ENCODE measurements around the gene MMS19.
A peak's percentile ranks its signal among the peaks of the same experiment; 100 is the strongest.

Gene MMS19

DNA sequence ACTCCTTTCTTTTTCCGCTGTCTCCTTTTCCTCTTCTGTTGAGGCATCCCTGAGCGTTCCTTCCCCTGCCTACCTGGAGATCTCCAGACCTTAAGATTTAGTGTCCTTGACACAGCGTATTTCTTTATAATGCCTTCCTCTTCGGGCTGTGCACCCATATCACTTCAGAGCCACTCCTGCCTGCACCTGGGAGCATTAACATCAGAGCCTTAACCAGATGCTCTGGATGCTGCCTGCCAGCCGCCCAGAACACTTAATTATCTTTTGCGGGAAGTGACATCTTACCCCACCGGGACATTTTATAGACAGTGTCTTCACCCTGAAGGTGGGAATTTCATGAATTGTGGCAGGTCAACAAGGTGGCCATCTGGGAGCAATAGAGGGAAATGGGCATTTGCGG lies 24.7 kb upstream of the MMS19 start:
- DNase-seq: no peak

DNA sequence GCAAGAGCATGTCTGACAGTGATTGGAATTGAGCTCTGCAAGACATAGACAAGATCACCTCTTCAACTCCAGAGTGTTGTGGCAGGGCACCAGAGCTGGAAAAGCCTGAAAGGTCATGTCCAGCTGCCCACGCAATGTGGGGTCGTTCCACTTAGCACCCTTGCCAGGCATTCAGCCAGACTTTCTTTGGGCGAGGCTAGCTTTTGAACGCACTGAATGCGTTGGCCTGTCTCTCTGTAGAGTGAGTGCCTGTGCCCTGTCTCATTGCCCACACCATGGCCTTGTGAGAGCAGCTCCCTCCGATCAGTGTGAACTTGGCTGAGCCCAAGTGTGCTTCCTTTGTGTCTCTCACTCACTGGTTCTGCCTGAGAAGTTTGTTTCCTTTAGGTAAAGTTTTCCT lies 23.8 kb upstream of the MMS19 start:
- DNase-seq: no peak

DNA sequence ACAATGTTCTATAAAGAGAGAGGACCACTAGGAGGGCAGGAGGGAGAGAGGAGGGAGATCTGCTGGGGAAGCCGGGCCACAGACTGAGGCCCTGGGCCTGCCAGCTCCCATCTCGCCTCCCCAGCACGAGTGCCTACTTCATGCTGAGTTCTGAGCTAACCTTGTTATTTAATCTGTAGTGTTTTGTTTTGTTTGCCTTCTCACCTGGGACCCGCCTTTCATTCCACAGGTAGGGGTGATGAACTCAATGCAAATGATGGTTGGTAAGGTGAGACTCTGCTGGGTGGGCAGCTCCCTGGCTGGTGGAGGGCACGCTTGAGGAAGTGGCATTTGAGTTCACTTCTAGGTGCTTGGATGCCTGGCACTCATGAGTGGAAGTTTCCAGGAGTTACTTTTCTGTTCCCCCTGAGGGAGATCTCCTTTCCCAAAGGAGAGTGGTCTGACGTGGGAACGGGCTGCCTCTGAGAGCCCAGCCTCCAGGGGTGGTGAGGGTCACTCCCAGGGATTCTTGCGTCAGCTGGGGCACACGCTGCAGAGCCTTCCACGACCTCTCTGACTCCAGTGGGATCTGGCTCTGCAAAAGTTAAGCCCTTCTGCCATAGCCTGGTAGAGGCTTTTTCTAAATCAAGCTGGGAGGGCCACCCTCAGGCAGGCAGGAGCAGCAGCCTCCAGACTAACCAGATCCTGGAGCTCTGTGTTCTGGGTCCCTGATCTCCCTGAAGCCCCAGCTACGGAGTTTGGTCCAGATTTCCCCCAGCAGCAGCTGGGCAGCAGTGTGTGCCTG lies 22.9 kb upstream of the MMS19 start:
- DNase-seq: no peak

DNA sequence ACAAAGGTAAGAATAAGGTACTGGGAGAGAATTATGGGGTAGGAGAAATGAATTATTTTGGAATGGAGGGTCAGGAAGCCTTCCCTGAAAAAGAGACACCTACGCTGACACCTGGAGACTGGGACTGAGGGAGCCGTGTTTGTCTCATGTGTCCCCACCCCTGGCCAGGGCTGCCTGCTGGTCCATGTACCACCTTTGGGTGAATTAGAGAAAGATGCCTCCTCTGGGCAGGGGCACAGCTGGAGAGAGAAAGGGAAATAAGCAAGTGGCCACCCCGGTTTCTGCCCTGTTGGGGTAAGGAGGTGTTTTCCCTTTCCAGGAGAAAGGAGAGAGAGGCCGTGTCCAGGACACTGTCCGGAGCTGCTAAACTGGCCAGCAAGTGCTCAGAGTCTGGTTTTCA lies 22.3 kb upstream of the MMS19 start:
- no peak for DNase-seq

DNA sequence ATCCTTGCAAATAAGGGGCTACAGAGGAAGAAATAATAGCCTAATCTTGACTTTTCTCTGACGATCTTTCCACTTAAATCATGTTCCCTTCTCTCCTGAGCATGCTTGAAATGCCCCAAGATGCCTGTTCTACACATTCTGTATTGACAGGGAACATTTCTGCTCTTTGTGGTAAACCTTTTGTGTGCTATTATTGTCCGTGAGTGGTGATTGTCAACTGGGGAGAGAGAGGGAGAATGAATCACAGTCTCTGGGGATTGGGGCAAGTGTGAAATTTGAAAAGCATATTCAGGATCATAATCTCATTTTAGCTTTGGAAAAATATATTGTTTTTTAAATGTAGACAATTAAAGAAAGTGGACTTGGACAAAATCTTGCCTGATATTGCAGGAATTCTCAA lies 21.1 kb upstream of the MMS19 start:
- no peak for DNase-seq

DNA sequence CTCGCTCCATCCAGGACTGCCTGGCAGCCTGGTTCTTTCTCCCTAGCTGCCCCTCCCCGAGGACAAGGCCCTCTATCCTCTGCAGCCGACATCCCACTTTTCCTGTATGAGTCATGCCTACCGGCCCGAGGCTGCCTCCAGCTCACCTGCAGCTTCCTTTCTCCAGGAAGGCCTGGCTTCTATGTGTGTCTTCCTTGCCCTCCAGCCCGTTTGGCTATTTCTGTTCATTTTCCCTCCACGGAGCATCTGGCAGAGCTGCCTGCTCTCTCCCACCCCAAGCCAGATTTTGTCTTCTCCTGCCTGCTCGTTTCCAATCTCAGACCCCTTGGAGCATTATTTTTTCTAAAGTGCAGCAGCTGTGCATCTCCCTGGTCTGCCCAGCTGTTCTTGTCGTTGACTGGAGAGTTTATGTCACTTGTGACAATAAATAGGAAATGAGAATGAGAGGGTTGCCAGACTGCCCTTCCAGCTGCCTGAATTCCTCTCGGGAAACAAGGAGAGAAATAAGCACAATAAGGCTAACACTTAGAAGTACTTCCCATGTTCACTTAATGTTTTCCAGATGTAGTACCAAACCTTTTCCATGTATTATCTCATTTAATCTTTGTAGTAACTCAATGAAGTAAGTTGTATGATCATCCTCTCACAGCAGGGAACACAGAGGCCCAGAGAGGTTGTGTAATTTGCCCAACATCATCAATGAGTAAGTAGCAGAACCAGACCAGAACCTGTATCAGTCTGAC lies 20.2 kb upstream of the MMS19 start:
- peak; percentile 30 for DNase-seq

DNA sequence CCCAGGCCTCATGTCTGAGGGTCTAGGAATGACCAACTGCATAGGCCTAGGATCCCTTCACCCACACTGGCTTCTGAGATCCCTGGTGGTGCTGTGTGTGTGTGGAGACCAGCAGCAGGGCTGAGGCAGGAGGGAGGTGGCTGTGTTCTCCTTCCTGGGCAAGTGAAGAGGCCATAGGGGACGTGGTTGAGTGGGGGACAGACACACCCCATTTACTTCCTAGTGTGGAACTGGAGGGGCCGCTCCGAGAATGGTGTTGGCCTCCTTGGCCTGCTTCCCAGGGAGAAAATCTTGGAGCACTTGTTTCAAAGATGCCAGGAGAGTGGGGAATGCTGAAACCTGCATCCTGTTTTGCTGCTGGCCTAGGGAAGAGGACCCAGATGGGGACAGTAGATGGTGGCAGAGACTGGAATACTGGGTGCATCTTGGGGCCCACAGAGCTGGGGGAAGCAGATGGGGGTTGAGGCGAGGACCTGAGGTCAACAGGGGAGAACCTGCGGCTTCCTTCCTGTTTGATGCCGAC lies 19.6 kb upstream of the MMS19 start:
- peak; percentile 22 for DNase-seq

DNA sequence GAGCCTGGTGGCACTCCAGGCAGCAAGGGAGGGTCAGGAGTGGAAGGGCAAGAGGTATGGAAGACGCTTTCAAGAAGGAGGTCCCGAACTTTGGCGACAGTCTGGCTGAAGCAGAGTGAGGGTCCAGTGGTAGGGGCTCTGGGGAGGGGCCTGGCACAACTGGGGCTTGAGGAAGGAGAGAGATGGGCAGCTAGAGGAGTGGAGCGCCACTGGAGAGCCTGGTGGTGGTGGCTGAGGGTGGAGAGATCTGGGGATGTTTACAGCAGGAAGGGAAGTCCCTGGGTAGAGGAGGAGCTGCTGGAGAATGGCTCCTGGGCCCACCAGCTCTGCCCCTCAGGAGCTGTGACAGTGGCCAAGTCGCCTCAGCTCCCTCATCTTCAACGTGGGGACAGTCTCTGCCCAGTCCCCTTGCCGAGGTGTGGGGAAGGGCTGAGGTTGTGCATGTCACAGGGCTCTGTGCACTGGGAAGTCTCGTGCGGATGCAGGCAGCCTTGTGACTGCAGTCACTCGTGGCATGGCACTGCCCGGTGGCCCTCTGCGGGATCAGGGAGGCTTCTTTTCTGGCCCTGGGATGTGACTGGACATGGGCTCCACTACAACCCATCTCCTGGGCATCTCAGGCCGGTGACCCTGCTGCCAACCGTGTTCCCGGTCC lies 19.0 kb upstream of the MMS19 start:
- no peak for DNase-seq

DNA sequence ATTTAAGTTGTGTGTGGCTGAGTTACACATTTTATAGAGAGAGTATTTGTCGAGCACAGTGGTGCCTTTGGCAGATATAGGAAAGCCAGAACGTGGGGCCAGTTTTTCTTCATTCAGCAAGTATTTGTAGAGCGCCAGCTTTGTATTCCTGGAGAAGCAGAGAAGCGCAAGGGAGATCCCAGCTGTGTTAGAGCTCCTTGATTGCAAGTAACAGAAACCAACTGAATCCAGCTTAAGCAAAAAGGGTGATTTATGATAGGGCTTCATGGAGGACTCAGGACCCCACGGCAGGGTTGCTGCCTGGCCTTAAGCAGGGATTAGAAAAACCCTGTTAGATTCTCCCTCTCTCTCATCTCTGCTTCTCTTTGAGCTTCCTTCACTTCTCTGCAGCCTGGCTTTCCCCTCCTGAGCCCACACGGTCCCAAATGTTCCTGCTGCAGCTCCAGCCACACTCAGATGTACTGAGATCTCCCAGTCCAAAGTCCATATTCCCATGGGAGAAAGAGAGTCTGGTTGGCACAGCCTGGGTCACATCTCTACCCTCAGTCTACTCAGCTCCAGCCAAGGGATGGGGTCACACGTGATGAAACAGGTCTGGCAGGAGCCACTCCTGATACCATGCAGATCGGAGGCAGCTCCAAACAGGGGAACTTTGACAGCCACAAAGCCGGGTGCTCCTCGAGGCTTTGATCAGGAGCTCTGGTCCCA lies 17.2 kb upstream of the MMS19 start:
- DNase-seq: no peak

DNA sequence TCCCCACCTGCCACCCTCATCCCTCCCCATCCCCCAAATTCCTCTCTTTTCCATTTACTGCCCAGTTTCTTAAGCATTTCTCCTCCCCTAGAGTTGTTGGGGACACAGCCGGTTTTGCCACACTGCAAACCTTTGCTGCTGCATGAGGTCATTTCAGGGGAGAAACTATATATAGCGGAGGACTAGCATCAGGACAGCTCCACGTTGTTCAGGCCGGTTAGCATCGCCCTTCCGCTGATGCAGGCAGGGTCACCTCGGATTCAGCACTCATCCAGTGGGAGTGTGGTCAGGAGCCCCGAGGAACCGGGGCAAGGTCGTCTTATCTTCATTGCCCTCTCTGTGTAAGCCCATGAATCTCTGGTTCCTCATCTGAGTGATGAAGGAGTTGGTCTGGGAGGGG lies 16.1 kb upstream of the MMS19 start:
- DNase-seq: no peak

DNA sequence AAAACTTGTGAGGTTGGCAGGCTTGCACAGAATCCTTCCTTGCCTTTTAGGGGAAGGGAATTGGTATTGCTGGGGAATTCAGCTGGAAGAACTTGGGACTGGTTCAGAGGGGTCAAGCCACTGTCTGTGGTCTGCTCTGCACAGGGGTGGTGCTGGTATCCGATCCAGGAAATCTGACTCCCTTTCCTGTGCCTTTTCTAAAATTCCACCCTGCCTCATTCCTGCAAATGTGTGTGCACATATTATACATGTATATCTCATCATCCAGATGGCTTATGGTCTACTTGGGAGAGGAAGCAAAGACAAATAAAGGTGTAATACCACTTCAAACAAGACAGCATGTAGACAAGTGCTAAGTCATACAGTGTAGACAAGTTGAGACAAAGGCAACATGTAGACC lies 14.8 kb upstream of the MMS19 start:
- no peak for DNase-seq

DNA sequence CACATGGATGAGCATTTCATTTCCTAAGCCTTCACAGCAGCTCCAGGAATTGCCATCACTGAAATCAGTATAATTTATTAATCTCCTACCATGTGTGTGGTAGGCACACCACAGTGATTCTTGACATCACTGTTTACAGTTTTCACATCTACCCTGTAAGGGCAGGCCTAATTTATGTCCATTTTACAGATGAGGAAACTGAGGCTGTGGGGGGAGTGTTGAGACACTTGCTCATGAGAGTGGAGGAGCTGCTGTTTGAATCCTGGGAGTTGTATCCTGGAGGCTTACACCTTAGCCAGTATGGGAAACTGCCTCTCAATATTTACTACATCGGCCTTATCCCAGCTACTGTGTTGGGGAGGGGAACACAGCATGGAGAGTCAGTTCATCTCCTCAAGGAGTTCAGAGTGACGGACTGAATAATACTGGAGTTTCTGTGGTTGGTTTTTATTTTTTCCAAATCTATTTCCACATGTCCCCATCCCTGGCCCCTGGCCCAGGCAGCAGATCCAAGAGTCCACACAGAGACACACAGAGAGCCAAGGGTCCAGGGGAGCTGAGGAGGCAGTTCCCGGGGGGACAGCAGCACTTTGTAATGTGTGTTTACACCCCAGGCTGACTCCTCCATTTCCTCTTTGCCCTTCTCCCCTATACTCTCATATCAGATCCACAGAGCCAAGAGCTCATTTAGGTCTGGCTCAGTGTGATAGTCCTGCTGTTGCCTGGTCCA lies 13.7 kb upstream of the MMS19 start:
- no peak for DNase-seq

DNA sequence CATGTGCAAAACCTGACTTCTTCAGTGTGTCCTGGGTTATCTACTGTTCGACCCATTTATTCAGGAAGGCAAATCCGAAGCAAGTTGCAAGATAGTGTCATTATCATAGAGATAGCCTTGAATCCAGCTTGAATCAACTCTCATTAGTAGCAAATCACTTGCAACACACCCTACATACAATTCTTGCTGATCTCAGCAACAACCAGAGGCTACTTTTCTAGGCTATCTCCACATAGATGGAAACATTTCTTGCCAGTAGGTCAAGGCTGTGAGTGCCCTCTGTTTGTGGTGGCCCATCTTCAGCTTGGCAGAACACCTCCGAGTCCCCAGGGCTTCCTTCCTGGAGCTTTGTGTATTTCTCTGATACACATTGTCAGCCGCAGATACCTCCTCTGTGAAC lies 12.5 kb upstream of the MMS19 start:
- no peak for DNase-seq

DNA sequence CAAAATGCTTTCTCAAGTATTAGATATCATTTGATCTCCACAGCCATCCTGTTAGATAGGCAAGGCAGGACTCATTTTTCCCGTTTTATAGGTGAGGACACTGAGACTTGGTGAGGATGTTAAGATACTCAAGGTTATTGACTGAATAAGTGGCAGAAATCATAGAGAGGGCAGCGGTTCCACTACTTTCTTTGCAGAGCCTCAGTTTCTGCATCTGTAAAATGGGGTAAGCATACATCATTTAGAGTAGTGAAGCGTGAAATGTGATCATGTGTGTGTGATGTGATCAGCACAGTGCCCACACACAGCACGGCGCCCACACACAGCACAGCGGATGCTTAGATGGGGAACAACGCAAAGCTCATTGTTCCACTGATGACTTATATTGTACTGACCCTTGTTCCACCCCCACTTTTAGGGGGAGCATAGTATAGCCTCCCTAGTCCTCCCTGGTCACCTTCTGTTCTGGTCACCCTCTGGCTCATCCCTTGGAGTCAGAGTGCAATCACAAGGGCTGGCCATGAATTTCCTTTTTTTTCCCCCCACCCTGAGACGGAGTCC lies 11.0 kb upstream of the MMS19 start:
- DNase-seq: no peak

DNA sequence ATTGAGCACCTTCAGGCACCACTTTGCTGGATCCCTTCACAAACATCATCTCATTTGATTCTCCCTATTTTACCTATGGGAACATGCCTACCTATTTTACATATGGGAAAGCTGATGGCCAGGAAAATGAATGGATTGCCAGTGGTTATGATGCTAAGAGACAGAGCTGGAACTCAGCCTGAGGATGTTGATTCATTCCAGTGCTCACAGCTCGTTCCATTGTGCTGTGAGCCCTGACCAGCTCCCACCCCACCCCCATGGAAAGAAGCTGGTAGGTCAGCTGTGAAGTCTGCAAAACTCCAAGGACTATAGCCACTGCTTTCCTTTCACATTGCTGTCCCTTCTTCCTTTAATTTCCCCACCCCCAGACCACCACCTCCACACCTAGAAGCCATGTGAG lies 10.1 kb upstream of the MMS19 start:
- no peak for DNase-seq

DNA sequence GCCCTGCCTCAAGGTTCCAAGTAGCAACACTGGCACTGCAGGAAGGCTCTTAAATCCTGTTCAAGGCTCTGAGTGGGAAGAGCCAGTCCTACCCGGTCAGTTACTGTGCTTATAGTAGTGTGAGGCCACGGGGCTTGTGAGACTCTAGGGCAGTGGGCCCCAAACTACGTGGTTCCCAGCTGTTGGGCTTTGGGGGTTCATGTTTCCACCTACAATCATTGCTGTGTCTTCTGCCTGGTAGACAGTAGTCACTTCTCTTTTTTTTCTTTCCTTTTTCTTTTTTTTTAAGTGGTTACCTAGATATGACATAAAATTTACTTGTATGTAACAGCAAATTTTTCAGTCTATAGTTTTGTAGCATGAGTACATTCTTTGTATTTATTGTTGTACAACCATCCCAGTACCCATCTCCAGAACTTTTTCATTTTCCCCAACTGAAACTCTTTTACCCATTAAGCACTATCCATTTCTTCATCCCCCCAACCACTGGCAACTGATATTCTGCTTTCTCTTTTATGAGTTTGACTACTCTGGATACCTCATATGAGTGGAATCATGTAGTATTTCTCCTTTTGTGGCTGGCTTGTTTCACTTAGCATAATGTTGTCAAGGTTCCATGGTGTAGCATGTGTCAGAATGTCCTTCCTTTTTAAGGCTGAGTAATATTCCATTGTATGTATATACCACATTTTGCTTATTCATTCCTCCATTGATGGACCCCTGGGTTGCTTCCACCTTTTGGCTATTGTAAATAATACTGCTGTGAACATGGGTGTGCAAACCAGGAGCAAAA lies 8.2 kb upstream of the MMS19 start:
- DNase-seq: no peak

DNA sequence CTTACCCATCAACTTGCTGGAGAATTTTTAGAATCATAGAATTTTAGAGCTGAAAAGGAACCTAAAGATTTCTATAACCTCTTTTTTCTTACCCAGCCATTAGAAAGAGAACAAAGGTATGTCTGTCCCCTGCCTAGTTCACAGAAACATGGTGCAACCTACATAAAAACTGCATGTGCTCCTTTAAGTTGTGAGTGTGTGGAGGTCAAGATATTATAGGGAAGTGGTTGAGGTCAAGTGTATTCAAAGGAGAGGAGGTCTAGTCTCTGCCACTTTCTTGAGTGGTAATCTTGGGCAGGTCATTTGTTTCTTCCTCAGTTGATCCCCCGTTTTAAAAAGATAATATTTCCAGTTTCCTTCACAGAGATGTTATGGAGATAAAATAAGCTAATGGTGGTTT lies 6.9 kb upstream of the MMS19 start:
- no peak for DNase-seq

DNA sequence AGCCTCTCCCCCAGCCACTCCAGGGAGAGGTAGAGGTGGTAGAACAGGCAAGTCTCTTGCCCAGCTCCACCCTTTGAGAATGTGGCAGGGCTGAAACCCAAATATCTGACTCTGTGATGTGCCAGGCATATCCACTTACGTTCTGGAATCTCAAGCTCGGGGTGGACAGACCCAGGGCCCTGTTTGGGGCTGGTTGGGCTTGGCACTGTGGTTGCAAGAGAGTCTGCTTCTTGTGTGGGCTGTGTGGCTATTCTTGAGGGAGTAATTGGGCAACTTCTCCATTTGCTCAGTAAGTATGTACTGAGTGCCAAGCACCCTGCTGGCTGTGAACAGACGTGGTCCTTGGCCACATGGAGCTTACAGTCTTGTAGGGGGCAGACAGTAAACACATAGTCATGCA lies 5.2 kb upstream of the MMS19 start:
- DNase-seq: no peak

DNA sequence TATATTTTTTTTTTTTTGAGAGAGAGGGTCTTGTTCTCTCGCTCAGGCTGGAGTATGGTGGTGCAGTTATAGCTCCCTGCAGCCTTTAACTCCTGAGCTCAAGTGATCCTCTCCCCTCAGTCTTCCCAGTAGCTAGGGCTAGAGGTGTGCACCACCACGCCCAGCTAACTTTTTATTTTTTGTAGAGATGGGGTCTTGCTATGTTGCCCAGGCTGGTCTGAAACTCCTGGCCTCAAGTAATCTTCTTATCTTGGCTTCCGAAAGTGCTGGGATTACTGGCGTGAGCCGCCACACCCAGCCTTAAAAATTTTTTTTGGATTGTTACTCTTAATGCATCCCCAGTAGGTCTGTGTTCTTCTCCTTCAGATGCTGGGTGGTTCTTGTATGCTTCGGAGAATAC lies 4.7 kb upstream of the MMS19 start:
- no peak for DNase-seq

DNA sequence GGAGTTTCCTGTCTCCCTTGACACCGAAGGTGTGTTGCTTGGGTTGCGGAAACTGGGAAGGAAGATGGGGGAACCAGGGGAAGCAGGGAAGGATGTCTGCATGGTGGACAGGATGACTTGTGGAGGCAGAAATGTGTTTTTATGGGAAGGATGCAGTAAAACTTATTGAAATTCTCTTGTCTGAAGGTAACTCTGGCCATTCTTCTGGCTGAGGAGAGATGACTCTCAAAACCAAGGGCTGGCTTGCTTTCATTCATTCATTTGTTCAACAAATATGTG lies 2.0 kb upstream of the MMS19 start:
- no peak for DNase-seq

DNA sequence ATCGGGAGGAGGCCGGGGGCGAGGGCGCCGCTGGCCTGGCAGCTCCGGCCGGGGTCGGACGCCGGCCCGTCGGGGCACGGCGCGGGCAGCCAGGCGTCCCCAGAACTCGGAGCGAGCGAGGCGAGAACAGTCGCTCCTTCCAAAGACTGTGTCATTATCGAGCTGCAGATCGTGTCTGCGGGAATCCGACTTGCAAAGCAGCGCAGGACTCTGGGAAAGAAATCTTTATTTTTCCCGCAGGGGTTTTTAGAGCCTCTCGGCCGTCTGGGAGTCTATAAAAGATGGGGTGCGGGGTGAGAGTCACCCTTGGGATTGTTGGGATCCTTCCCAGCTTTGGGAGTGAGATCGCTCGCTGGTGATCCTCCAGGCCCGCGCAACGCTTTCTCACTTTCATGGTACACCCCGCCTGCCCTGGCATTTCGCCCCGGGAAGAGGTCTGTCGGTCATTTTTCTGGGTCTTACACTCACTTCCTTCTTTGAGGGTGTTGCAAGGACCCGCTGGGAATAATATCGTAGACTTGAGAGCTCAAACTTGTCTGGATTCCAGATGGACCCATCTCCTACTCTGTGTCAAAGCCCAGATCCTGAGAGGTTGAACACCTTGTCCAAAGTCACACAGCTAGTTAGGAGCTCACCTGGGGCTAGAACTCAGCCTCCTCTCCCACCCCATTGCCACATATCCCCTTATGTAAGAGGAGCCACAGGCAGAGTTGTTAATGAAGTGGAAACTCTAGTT lies 1.5 kb upstream of the MMS19 start:
- DNase-seq: no peak

Data from DMS79 treated with DMSO at 0.1 percent for 48 hours (cell line).